ENCODE results near the gene COX19. TPM values are rescaled to one million over a fixed set of nuclear protein-coding genes. Genes with fewer than 3 reads are reported as not detected.
A peak's percentile ranks its signal among the peaks of the same experiment; 100 is the strongest.
"Not testable (repeated sequence)": the region's sequence is repeated elsewhere in the genome, so short reads cannot be mapped to it uniquely, and the experiment has no call there.

Gene COX19
- total RNA-seq, 1 experiment from 2014 or later: 17.2 TPM

- no peak for DNase-seq (ENCODE audit: extremely low read depth, low read depth)
Observed at GRCh38 chr7:963236-964078, 11.9 kb downstream of the COX19 start.

GRCh38 chr7:962401-963081 is 12.8 kb downstream of the COX19 start:
- DNase-seq (ENCODE audit: extremely low read depth, low read depth): no peak

- DNase-seq (ENCODE audit: extremely low read depth, low read depth): no peak
Observed at GRCh38 chr7:961546-962400, 13.6 kb downstream of the COX19 start.

- not testable (repeated sequence) for DNase-seq (ENCODE audit: extremely low read depth, low read depth)
Observed at GRCh38 chr7:960972-961371, 14.4 kb downstream of the COX19 start.

GRCh38 chr7:960269-960871 is 15.0 kb downstream of the COX19 start:
- no peak for DNase-seq (ENCODE audit: extremely low read depth, low read depth)

GRCh38 chr7:959740-960139 is 15.6 kb downstream of the COX19 start:
- not testable (repeated sequence) for DNase-seq (ENCODE audit: extremely low read depth, low read depth)

GRCh38 chr7:959271-959670 is 16.1 kb downstream of the COX19 start:
- DNase-seq (ENCODE audit: extremely low read depth, low read depth): no peak

- DNase-seq (ENCODE audit: extremely low read depth, low read depth): no peak
Observed at GRCh38 chr7:958221-959200, 16.8 kb downstream of the COX19 start.

GRCh38 chr7:957418-958220 is 17.7 kb downstream of the COX19 start:
- DNase-seq (ENCODE audit: extremely low read depth, low read depth): no peak

GRCh38 chr7:956031-956430 is 19.3 kb downstream of the COX19 start:
- no peak for DNase-seq (ENCODE audit: extremely low read depth, low read depth)

GRCh38 chr7:954330-955238 is 20.8 kb downstream of the COX19 start, which contains the start of gene ADAP1:
Gene ADAP1 (minus strand): TSS chr7:954680. CDS start chr7:954477, 203 bp downstream.
- DNase-seq (ENCODE audit: extremely low read depth, low read depth): peak; percentile 47

- DNase-seq (ENCODE audit: extremely low read depth, low read depth): no peak
Observed at GRCh38 chr7:953547-954327, 21.6 kb downstream of the COX19 start.

- no peak for DNase-seq (ENCODE audit: extremely low read depth, low read depth)
Observed at GRCh38 chr7:952548-953441, 22.6 kb downstream of the COX19 start.

GRCh38 chr7:951881-952547 is 23.3 kb downstream of the COX19 start:
- DNase-seq (ENCODE audit: extremely low read depth, low read depth): no peak
